BLaER1 (cell line): ENCODE results near the gene RLN3.
A peak's percentile ranks its signal among the peaks of the same experiment; 100 is the strongest.

Experiments
- H3K27ac ChIP-seq: shearing (Covaris generic); formaldehyde crosslinking; 2 replicates; pipeline ENCODE4 v1.8.1; 2022
- H3K27me3 ChIP-seq: shearing (Covaris generic); formaldehyde crosslinking; 2 replicates; pipeline ENCODE4 v1.8.1; 2022
- H3K36me3 ChIP-seq: shearing (Covaris generic); formaldehyde crosslinking; 2 replicates; pipeline ENCODE4 v1.8.1; 2022
- H3K4me1 ChIP-seq: shearing (Covaris generic); formaldehyde crosslinking; 2 replicates; pipeline ENCODE4 v1.8.1; 2022
- H3K4me2 ChIP-seq: shearing (Covaris generic); formaldehyde crosslinking; 2 replicates; pipeline ENCODE4 v1.8.1; 2022
- H3K4me3 ChIP-seq: shearing (Covaris generic); formaldehyde crosslinking; 2 replicates; pipeline ENCODE4 v1.8.1; 2022
- H3K9ac ChIP-seq: shearing (Covaris generic); formaldehyde crosslinking; 2 replicates; pipeline ENCODE4 v1.8.1; 2022
- H3K9me3 ChIP-seq: shearing (Covaris generic); formaldehyde crosslinking; 2 replicates; pipeline ENCODE4 v1.8.1; 2022
- H4K20me1 ChIP-seq: shearing (Covaris generic); formaldehyde crosslinking; 2 replicates; pipeline ENCODE4 v1.8.1; 2022
- Cebpa-rat ChIP-seq: shearing (Covaris generic); IDR thresholded peaks from 2 replicates; pipeline ENCODE4 v1.8.1; 2022

Gene RLN3

DNA sequence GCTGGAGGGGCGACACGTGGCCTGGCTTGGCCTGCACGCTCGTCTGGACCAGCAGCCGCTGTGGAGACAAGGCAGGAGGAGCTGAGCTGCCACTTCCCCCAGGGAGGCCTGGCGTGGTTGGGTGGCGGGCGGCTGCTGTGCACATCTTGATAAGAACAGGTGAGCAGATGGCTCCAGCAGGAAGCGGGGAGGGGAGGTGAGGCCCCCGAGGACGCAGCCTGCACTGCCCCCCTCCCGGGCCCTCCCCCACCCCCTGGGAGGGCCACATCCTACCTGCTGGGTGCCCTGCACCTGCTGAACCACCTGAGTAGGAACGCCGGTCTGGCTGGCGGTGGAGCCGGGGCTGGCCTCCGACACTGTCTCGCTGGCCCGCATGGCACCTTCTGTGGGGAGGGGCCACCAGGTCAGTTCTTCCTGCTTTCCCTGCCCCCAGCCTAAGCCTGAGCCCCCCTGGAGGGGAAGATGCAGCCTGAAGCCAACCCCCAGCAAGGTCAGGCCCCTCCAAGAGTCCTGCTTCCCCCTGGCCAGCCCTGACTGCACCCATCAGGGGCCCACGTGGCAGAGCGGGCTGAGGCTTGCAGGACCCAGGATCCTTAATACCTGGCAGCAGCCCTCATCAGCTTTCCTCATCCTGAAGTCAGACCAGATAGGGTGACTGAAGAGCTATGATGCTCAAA lies 44.6 kb upstream of the RLN3 start:
- no peaks in the 10 kb centered on the region for H3K9me3 ChIP-seq
- H3K27me3 ChIP-seq: peaks cover 26% of the 10 kb centered on the region
- peaks cover 16% of the 10 kb centered on the region; the same call in 1 of the 2 replicates for H3K36me3 ChIP-seq
- peak overlapping the region; percentile 55; the same call in 1 of the 2 replicates for H3K27ac ChIP-seq
- no peaks in the 10 kb centered on the region for H4K20me1 ChIP-seq
- H3K4me3 ChIP-seq: no peak overlapping the region
- no peak for TF ChIP-seq Cebpa-rat
- peaks cover 97% of the 10 kb centered on the region for H3K4me1 ChIP-seq
- H3K9ac ChIP-seq: no peak overlapping the region
- H3K4me2 ChIP-seq: peak overlapping the region; percentile 87

DNA sequence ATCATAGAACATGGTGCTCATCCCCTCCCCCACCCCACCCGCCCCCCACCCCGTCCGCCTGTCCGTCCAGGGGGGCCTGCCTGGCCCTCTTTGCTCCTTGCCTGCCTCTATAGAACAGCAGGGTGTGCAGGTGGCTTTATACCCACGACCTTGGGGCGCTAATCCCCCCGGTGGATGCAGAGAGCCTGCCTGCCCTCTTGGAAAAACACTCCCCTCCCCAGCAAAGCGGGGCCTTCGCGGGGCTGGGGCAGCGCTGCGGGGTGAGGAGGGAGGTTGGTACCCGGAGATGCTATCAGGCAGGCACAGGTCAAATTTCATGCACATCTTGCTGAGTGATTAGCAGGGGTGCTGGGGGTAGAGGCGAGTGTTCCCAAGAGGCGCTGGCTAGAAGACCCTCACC lies 43.8 kb upstream of the RLN3 start:
- H3K9ac ChIP-seq: no peak overlapping the region

DNA sequence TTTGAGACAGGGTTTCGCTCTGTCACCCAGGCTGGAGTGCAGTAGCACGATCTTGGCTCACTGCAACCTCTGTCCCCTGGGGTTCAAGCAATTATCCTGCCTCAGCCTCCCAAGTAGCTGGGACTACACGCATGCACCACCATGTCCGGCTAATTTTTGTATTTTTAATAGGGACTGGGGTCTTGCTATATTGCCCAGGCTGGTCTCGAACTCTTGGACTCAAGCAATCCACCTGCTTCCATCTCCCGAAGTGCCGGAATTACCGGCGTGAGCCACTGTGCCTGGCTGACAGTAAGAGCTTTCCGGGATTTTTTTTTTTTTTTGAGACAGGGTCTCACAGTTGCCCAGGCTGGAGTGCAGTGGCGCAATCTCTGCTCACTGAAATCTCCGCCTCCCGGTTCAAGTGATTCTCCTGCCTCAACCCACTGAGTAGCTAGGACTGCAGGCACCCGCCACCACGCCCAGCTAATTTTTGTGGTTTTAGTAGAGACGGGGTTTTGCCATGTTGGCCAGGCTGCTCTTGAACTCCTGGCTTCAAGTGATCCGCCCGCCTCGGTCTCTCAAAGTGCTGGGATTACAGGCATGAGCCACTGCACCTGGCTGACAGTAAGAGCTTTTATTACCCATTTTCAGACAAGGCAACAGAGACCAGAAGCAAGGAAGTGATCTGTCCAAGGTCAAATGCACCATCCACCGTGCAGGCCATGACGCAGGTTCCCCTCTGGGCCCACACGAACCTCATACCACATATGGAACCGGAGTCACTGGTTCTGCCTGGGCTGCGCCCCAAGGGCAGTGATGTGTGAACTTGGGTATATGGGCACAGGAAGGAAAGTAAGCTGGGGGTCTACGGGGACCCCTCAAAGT lies 42.8 kb upstream of the RLN3 start:
- H3K4me1 ChIP-seq: peaks cover 99% of the 10 kb centered on the region
- H3K4me3 ChIP-seq: peak overlapping the region; percentile 21; the same call in 1 of the 2 replicates
- H3K27me3 ChIP-seq: peaks cover 10% of the 10 kb centered on the region
- peak overlapping the region; percentile 98 for H3K27ac ChIP-seq
- no peaks in the 10 kb centered on the region for H3K9me3 ChIP-seq
- H3K36me3 ChIP-seq: peaks cover 14% of the 10 kb centered on the region; the same call in 1 of the 2 replicates
- H4K20me1 ChIP-seq: no peaks in the 10 kb centered on the region
- H3K9ac ChIP-seq: no peak overlapping the region
- peak overlapping the region; percentile 100 for H3K4me2 ChIP-seq
- TF ChIP-seq Cebpa-rat: peak; percentile 90

More for the DNA sequence above, 43.8 kb upstream of the RLN3 start:
- Histone ChIP-seq H3K36me3 (peaks cover 16% of the 10 kb centered on the region; the same call in 1 of the 2 replicates), H3K4me2 (peak overlapping the region; percentile 100), H4K20me1 (no peaks in the 10 kb centered on the region), H3K27me3 (peaks cover 20% of the 10 kb centered on the region), H3K4me1 (peaks cover 99% of the 10 kb centered on the region), H3K27ac (peak overlapping the region; percentile 98; the same call in 1 of the 2 replicates), H3K9me3 (no peaks in the 10 kb centered on the region), H3K4me3 (no peak overlapping the region)
- no peak for TF ChIP-seq Cebpa-rat

DNA sequence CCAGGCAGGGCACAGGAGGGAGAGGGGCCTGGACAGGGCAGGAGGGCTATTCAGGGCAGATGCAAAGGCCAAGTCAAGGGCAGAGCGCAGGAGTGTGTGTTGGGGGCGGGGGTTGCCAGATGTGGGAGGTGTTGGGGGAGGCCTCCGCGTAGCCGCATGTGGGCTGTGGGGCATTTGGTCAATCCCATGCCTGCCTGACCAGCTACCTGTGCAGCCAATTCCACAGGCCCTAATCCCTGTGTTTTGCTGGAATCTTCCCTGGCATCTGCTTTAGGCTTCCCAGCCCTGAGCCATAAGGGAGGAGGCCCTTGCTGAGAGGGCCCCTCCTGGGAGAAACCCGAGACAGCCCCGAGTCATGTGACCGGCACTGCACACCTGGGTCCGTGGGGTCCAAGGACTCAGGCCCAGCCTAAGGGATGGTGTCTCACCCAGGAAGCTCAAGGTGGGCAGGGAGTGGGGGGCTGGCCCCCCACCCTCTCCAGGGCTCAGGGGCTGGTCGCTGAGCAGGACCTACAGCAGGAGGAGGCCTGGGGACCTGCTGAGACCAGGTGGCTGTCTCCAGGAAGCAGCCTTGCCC lies 42.1 kb upstream of the RLN3 start:
- Histone ChIP-seq H3K4me3 (peak overlapping the region; percentile 21; the same call in 1 of the 2 replicates), H3K9ac (peak overlapping the region; percentile 83), H4K20me1 (no peaks in the 10 kb centered on the region), H3K9me3 (no peaks in the 10 kb centered on the region), H3K4me2 (peak overlapping the region; percentile 100), H3K27me3 (0 out of 2 replicates have a peak, but pooled peaks cover 3% of the 10 kb centered on the region), H3K36me3 (peaks cover 11% of the 10 kb centered on the region; the same call in 1 of the 2 replicates), H3K27ac (peak overlapping the region; percentile 98), H3K4me1 (peaks cover 96% of the 10 kb centered on the region)
- TF ChIP-seq Cebpa-rat: no peak

DNA sequence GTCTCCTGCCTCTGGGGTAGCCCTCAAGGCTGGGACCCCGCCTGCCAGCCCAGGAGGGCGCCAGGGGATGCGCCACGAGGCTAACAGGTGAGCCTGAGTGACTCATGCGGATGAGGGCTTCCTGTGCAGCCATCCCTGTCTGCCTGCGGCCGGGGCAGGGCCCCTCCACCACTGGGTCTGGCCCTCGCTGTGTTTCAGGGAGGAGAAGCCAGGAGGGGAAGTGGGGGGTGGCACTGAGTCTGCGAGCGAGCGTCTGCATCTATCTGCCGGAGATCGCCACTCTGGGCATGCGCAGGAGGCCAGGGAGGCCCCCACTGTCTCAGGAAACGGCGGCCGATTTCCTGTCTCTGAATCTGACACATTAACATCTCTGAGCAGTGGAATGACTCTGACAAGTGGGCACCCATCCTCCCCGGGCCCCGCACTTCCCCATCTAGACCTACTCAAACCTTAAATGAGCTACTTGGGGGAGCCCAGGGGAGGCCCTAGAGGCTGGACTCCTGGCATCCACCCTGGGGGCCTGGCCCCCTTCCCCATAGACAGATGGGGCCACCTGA lies 41.5 kb upstream of the RLN3 start:
- no peaks in the 10 kb centered on the region for H3K27me3 ChIP-seq
- no peaks in the 10 kb centered on the region for H3K9me3 ChIP-seq
- H3K36me3 ChIP-seq: peaks cover 13% of the 10 kb centered on the region; the same call in 1 of the 2 replicates
- peak overlapping the region; percentile 100 for H3K4me2 ChIP-seq
- H3K4me3 ChIP-seq: peak overlapping the region; percentile 62
- peak overlapping the region; percentile 98 for H3K27ac ChIP-seq
- H4K20me1 ChIP-seq: no peaks in the 10 kb centered on the region
- no peak for TF ChIP-seq Cebpa-rat
- peak overlapping the region; percentile 83 for H3K9ac ChIP-seq
- H3K4me1 ChIP-seq: peaks cover 96% of the 10 kb centered on the region

DNA sequence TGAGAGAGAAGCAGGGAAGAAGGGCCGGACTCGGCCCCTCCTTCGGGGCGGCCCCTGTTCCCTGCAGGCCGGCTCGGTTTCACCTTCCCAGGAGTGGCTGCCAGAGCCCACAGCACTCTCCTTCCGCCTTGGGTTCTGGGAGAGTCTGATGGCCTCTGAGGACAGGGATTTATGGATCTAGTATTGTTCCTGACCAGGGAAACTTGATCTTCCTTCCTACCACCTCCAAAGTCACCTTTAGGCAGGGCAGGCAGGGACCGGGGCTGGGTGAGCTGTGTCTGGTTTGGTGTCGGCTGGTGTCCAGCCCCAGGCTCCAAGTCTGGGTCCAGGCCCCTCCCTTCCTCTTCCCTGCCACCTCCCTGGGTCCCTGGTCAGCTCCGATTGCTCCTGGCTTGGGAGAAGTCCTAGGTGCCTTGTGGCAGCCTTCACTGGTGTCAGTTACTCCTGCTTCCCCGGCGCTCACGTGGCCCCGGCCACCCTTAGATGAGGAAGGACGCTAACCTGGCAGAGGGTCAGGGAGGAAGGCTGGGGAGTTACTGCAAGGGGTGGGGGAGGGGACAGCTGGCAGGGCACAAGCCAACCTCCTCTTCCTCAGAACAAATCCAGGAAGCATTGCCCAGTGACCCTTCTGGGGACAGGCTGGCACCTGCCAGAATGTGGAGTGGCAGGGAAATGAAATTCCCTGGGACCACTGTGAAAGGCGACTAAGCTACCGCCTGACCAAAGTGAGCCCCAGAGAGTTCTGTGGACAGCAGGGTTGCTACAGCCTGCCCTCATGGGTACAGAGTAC lies 40.7 kb upstream of the RLN3 start:
- Histone ChIP-seq H3K36me3 (peaks cover 22% of the 10 kb centered on the region), H3K4me2 (peak overlapping the region; percentile 100), H3K9me3 (no peaks in the 10 kb centered on the region), H3K4me3 (peak overlapping the region; percentile 62), H3K4me1 (peaks cover 93% of the 10 kb centered on the region), H3K27ac (peak overlapping the region; percentile 98), H3K9ac (peak overlapping the region; percentile 83), H3K27me3 (no peaks in the 10 kb centered on the region), H4K20me1 (no peaks in the 10 kb centered on the region)
- no peak for TF ChIP-seq Cebpa-rat

DNA sequence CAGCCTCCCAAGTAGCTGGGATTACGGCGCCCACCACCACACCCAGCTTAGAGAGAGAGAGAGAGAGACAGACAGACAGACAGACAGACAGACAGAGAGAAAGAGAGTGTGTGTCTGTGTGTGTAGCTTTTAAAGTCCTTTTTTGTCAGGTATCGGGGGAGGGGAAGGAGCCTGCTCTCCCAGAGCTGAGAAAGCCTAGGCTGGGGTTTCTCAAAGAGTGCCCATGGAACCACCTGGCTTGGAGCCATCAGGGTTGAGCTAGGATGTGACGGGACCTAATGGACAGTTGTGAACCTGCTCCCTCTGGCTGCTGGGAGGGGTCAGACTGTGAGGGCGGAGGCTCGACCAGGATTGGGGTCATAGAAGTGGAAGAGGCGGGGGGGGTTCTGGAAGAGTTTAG lies 38.5 kb upstream of the RLN3 start:
- peaks cover 78% of the 10 kb centered on the region for H3K4me1 ChIP-seq
- H3K9ac ChIP-seq: 0 out of 2 replicates have a peak overlapping the region, but pooled peaks have one; percentile 19
- H3K4me3 ChIP-seq: no peak overlapping the region
- H3K36me3 ChIP-seq: peaks cover 28% of the 10 kb centered on the region
- no peaks in the 10 kb centered on the region for H3K9me3 ChIP-seq
- H4K20me1 ChIP-seq: no peaks in the 10 kb centered on the region
- TF ChIP-seq Cebpa-rat: no peak
- H3K4me2 ChIP-seq: no peak overlapping the region; the same call in 1 of the 2 replicates
- H3K27me3 ChIP-seq: no peaks in the 10 kb centered on the region
- H3K27ac ChIP-seq: peak overlapping the region; percentile 49; the same call in 1 of the 2 replicates

DNA sequence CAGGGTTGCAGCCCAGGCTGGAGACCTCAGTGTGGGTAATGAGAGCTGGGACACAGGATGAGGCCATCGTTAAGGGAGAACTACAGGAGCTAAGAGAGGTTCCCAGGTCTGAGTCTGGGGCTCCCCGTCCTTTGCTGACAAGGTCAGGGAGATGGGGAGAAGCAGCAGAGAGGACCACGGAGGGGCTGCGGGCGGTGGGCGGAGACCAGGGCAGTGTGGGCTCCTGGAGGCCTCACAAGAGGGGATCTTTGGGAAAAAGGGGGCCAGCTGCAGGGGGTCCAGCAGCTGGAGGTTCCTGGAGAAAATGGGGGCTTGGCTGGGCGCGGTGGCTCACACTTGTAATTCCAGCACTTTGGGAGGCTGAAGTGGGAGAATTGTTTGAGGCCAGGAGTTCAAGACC lies 37.9 kb upstream of the RLN3 start:
- Histone ChIP-seq H4K20me1 (no peaks in the 10 kb centered on the region), H3K9me3 (no peaks in the 10 kb centered on the region), H3K27ac (0 out of 2 replicates have a peak overlapping the region, but pooled peaks have one; percentile 30), H3K4me2 (no peak overlapping the region; the same call in 1 of the 2 replicates), H3K4me1 (peaks cover 72% of the 10 kb centered on the region), H3K36me3 (peaks cover 30% of the 10 kb centered on the region), H3K27me3 (no peaks in the 10 kb centered on the region), H3K9ac (no peak overlapping the region), H3K4me3 (no peak overlapping the region)
- TF ChIP-seq Cebpa-rat: no peak

DNA sequence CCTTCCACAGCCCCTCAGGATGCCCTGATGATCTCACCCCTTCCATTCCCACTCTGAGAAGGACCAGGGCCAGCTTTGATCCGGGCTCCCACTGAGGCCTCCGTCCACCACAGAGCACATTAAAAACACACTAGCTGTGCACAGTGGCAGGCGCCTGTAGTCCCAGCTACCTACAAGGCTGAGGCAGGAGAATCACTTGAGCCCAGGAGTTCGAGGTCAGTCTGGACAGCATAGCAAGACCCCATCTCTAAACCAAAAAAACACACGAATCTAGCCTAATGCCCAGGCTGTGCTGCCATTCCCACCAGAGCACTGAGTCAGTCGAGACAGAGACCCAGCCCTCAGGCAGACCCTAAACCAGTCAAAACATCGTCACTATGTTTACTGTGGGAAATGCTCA lies 35.9 kb upstream of the RLN3 start:
- Histone ChIP-seq H3K27ac (no peak overlapping the region), H3K27me3 (no peaks in the 10 kb centered on the region), H3K9me3 (no peaks in the 10 kb centered on the region), H4K20me1 (no peaks in the 10 kb centered on the region), H3K4me3 (no peak overlapping the region), H3K36me3 (peaks cover 46% of the 10 kb centered on the region), H3K4me2 (no peak overlapping the region), H3K4me1 (peaks cover 56% of the 10 kb centered on the region), H3K9ac (no peak overlapping the region)
- no peak for TF ChIP-seq Cebpa-rat
